ENCODE results near the gene PRUNE1.

The PRUNE1 gene

GRCh38 chr1:151049458-151049857 is 41.2 kb downstream of the PRUNE1 start:
- H3K4me3 ChIP-seq (ENCODE audit: low read depth, low read length): no peak overlapping the region
- DNase-seq (ENCODE audit: low read depth): no peak
- no peak for TF ChIP-seq CTCF (IDR thresholded peaks at IDR 0.05; ENCODE audit: control insufficient read depth, extremely low read depth, insufficient read depth)

- no peak overlapping the region for H3K4me3 ChIP-seq (ENCODE audit: low read depth, low read length)
- no peak for TF ChIP-seq CTCF (IDR thresholded peaks at IDR 0.05; ENCODE audit: control insufficient read depth, extremely low read depth, insufficient read depth)
- DNase-seq (ENCODE audit: low read depth): no peak
Measured at GRCh38 chr1:151050051-151050688, 41.9 kb downstream of the PRUNE1 start.

- TF ChIP-seq CTCF (IDR thresholded peaks at IDR 0.05; ENCODE audit: control insufficient read depth, extremely low read depth, insufficient read depth): no peak
- no peak overlapping the region for H3K4me3 ChIP-seq (ENCODE audit: low read depth, low read length)
- DNase-seq (ENCODE audit: low read depth): no peak
Measured at GRCh38 chr1:151051356-151052009, 43.2 kb downstream of the PRUNE1 start.

- DNase-seq (ENCODE audit: low read depth): no peak
- TF ChIP-seq CTCF (IDR thresholded peaks at IDR 0.05; ENCODE audit: control insufficient read depth, extremely low read depth, insufficient read depth): no peak
Measured at GRCh38 chr1:151054971-151055547, 46.8 kb downstream of the PRUNE1 start.

GRCh38 chr1:151055581-151055980 is 47.3 kb downstream of the PRUNE1 start:
- TF ChIP-seq CTCF (IDR thresholded peaks at IDR 0.05; ENCODE audit: control insufficient read depth, extremely low read depth, insufficient read depth): no peak
- no peak for DNase-seq (ENCODE audit: low read depth)
- H3K4me3 ChIP-seq (ENCODE audit: low read depth, low read length): no peak overlapping the region

More at GRCh38 chr1:151054971-151055547, 46.8 kb downstream of the PRUNE1 start:
- H3K4me3 ChIP-seq (ENCODE audit: low read depth, low read length): no peak overlapping the region

GRCh38 chr1:151056149-151056548 is 47.9 kb downstream of the PRUNE1 start:
- DNase-seq (ENCODE audit: low read depth): no peak
- peak overlapping the region; percentile 40 for H3K4me3 ChIP-seq (ENCODE audit: low read depth, low read length)
- no peak for TF ChIP-seq CTCF (IDR thresholded peaks at IDR 0.05; ENCODE audit: control insufficient read depth, extremely low read depth, insufficient read depth)

Measured in LNCaP clone FGC (cell line).